OCI-LY1 (cell line): ENCODE measurements around the gene SELP.
"Not testable (repeated sequence)": the region's sequence is repeated elsewhere in the genome, so short reads cannot be mapped to it uniquely, and the experiment has no call there.

Experiments used
- H2AFZ ChIP-seq: fragments of 200-600 bp; sonication (generic), shearing (Covaris generic); 2 replicates; pipeline ENCODE4 v1.6.0; 2014; ENCODE audit warnings: antibody characterized with exemption, mild to moderate bottlenecking, low read length
- H3F3A ChIP-seq: fragments of 200-600 bp; sonication (generic), shearing (Covaris generic); 2 replicates; pipeline ENCODE4 v1.6.0; 2014; ENCODE audit warnings: mild to moderate bottlenecking, antibody characterized with exemption, low read length, moderate library complexity; ENCODE audit not compliant: insufficient read depth
- H3K27ac ChIP-seq: fragments of 200-600 bp; sonication (generic); 2 replicates; pipeline ENCODE4 v1.5.1; 2014; ENCODE audit warnings: low read length, mixed run types, mild to moderate bottlenecking, low read depth; ENCODE audit not compliant: poor library complexity, severe bottlenecking
- H3K27me3 ChIP-seq: fragments of 200-600 bp; sonication (generic); 2 replicates; pipeline ENCODE4 v1.6.0; 2014; ENCODE audit warnings: antibody characterized with exemption, mild to moderate bottlenecking, low read length, moderate library complexity; ENCODE audit not compliant: insufficient read depth
- H3K36me3 ChIP-seq: fragments of 200-600 bp; sonication (generic); 2 replicates; pipeline ENCODE4 v1.6.1; 2014; ENCODE audit warnings: mild to moderate bottlenecking, antibody characterized with exemption, low read length, moderate library complexity, mixed read lengths; ENCODE audit not compliant: insufficient read depth
- H3K4me1 ChIP-seq: fragments of 200-600 bp; sonication (generic); 2 replicates; pipeline ENCODE4 v1.5.1; 2014; ENCODE audit warnings: mild to moderate bottlenecking, low read length, moderate library complexity; ENCODE audit not compliant: insufficient read depth, severe bottlenecking
- H3K4me2 ChIP-seq: fragments of 200-600 bp; sonication (generic), shearing (Covaris generic); 2 replicates; pipeline ENCODE4 v1.6.1; 2014; ENCODE audit warnings: low read length
- H3K4me3 ChIP-seq: fragments of 200-600 bp; sonication (generic); 2 replicates; pipeline ENCODE4 v1.5.1; 2014; ENCODE audit warnings: low read length, low read depth, mild to moderate bottlenecking, mixed read lengths; ENCODE audit not compliant: poor library complexity, severe bottlenecking
- H3K79me2 ChIP-seq: fragments of 200-600 bp; shearing (Covaris generic); 2 replicates; pipeline ENCODE4 v1.6.1; 2016; ENCODE audit warnings: mixed run types, low read length, mixed read lengths; ENCODE audit not compliant: insufficient read depth
- H3K9ac ChIP-seq: fragments of 200-600 bp; sonication (generic), shearing (Covaris generic); 2 replicates; pipeline ENCODE4 v1.6.1; 2014; ENCODE audit warnings: mild to moderate bottlenecking, low read length, mixed read lengths
- H3K9me2 ChIP-seq: fragments of 200-600 bp; sonication (generic), shearing (Covaris generic); 2 replicates; pipeline ENCODE4 v1.6.1; 2014; ENCODE audit warnings: low read depth, mild to moderate bottlenecking, low read length, mixed read lengths
- H3K9me3 ChIP-seq: fragments of 200-600 bp; shearing (Covaris generic); 2 replicates; pipeline ENCODE4 v1.6.1; 2014; ENCODE audit warnings: low read length, mixed read lengths
- H4K20me1 ChIP-seq: fragments of 200-600 bp; sonication (generic), shearing (Covaris generic); 2 replicates; pipeline ENCODE4 v1.6.0; 2016; ENCODE audit warnings: mild to moderate bottlenecking, low read length; ENCODE audit not compliant: insufficient read depth
- CTCF ChIP-seq: fragments of 200-600 bp; sonication (generic), shearing (Covaris generic); IDR thresholded peaks from 2 replicates; pipeline ENCODE4 v1.5.1; 2017; ENCODE audit warnings: mild to moderate bottlenecking, antibody characterized with exemption, low read length, moderate library complexity, mixed read lengths
- EZH2 ChIP-seq: fragments of 200-600 bp; sonication (generic), shearing (Covaris generic); IDR thresholded peaks from 2 replicates; pipeline ENCODE4 v1.8.0; 2017; ENCODE audit warnings: borderline replicate concordance, mixed run types, mild to moderate bottlenecking, antibody characterized with exemption, low read length, moderate library complexity, mixed read lengths

SELP gene

GRCh38 chr1:169670836-169671235 is 40.9 kb upstream of the SELP start:
- H3K79me2 ChIP-seq = no peaks in the 10 kb centered on the region
- H3K4me1 ChIP-seq = peaks cover 4% of the 10 kb centered on the region
- TF ChIP-seq EZH2 (no peak), CTCF (no peak)
- H3K36me3 ChIP-seq = no peaks in the 10 kb centered on the region
- H3K27ac ChIP-seq = no peak overlapping the region
- no peak overlapping the region for H2AFZ ChIP-seq
- H3K9me3 ChIP-seq = no peaks in the 10 kb centered on the region
- no peak overlapping the region for H3K9ac ChIP-seq
- H3K27me3 ChIP-seq = no peaks in the 10 kb centered on the region
- no peak overlapping the region for H3K4me2 ChIP-seq
- no peaks in the 10 kb centered on the region for H3K9me2 ChIP-seq
- H4K20me1 ChIP-seq = no peaks in the 10 kb centered on the region
- H3K4me3 ChIP-seq = no peak overlapping the region
- H3F3A ChIP-seq = no peaks in the 10 kb centered on the region

DNA sequence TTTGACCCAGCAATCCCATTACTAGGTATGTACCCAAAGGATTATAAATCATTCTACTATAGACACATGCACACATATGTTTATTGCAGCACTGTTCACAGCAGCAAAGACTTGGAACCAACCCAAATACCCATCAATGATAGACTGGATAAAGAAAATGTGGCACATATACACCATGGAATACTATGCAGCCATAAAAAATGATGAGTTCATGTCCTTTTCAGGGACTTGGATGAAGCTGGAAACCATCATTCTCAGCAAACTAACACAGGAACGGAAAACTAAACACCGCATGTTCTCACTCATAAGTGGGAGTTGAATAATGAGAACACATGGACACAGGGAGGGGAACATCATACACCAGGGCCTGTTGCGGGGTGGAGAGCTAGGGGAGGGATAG is 40.3 kb upstream of the SELP start:
- not testable (repeated sequence) for H3K9me2 ChIP-seq, H3K4me3 ChIP-seq, H3K36me3 ChIP-seq, H3F3A ChIP-seq, H3K79me2 ChIP-seq, H3K9ac ChIP-seq, H3K9me3 ChIP-seq, H3K27me3 ChIP-seq, H4K20me1 ChIP-seq, H2AFZ ChIP-seq, H3K4me1 ChIP-seq, H3K27ac ChIP-seq, H3K4me2 ChIP-seq

GRCh38 chr1:169667699-169668596 is 38.0 kb upstream of the SELP start:
- not testable (repeated sequence) for H2AFZ ChIP-seq, H3F3A ChIP-seq, H4K20me1 ChIP-seq, H3K9ac ChIP-seq, H3K79me2 ChIP-seq, H3K36me3 ChIP-seq, H3K9me3 ChIP-seq, H3K9me2 ChIP-seq, H3K4me2 ChIP-seq, H3K27me3 ChIP-seq, H3K4me3 ChIP-seq, H3K27ac ChIP-seq, H3K4me1 ChIP-seq

- H2AFZ ChIP-seq, H3K4me3 ChIP-seq, H3K27ac ChIP-seq, H3K79me2 ChIP-seq, H4K20me1 ChIP-seq, H3K9me3 ChIP-seq, H3K4me2 ChIP-seq, H3K4me1 ChIP-seq, H3K9me2 ChIP-seq, H3F3A ChIP-seq, H3K27me3 ChIP-seq, H3K9ac ChIP-seq, H3K36me3 ChIP-seq: not testable (repeated sequence)
These were observed 37.3 kb upstream of the SELP start for GRCh38 chr1:169667227-169667639.

- H3K79me2 ChIP-seq, H3F3A ChIP-seq, H3K4me2 ChIP-seq, H3K9me3 ChIP-seq, H3K27ac ChIP-seq, H2AFZ ChIP-seq, H3K9me2 ChIP-seq, H3K36me3 ChIP-seq, H4K20me1 ChIP-seq, H3K9ac ChIP-seq, H3K4me1 ChIP-seq, H3K27me3 ChIP-seq, H3K4me3 ChIP-seq: not testable (repeated sequence)
These were observed 32.8 kb upstream of the SELP start for GRCh38 chr1:169662680-169663079.

GRCh38 chr1:169661066-169661465 is 31.1 kb upstream of the SELP start:
- H4K20me1 ChIP-seq, H3K9me2 ChIP-seq, H3F3A ChIP-seq, H2AFZ ChIP-seq, H3K9ac ChIP-seq, H3K27me3 ChIP-seq, H3K4me1 ChIP-seq, H3K4me3 ChIP-seq, H3K27ac ChIP-seq, H3K36me3 ChIP-seq, H3K9me3 ChIP-seq, H3K4me2 ChIP-seq, H3K79me2 ChIP-seq: not testable (repeated sequence)

DNA sequence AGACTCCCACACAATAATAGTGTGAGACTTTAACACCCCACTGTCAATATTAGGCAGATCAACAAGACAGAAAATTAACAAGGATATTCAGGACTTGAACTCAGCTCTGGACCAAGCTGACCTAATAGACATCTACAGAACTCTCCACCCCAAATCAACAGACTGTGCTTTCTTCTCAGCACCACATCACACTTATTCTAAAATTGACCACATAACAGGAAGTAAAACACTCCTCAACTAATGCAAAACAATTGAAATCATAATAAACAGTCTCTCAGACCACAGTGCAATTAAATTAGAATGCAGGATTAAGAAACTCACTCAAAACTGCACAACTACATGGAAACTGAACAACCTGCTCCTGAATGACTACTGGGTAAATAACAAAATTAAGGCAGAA is 28.9 kb upstream of the SELP start:
- H3K27me3 ChIP-seq, H3F3A ChIP-seq, H2AFZ ChIP-seq, H3K36me3 ChIP-seq, H3K4me3 ChIP-seq, H3K27ac ChIP-seq, H3K9me3 ChIP-seq, H3K79me2 ChIP-seq, H4K20me1 ChIP-seq, H3K4me1 ChIP-seq, H3K4me2 ChIP-seq, H3K9me2 ChIP-seq, H3K9ac ChIP-seq: not testable (repeated sequence)
